MM.1S (cell line): ENCODE results near the gene IQCK.
"Not testable (repeated sequence)": the region's sequence is repeated elsewhere in the genome, so short reads cannot be mapped to it uniquely, and the experiment has no call there.

Experiments
- DNase-seq: peaks from one replicate; pipeline ENCODE4 v3.0.0-alpha.2; 2015
- H2AFZ ChIP-seq: fragments of 300-600 bp; sonication (generic); 2 replicates; pipeline ENCODE4 v1.6.0; 2016; ENCODE audit warnings: antibody characterized with exemption, low read length
- H3F3A ChIP-seq: fragments of 300-600 bp; sonication (generic); 2 replicates; pipeline ENCODE4 v1.6.1; 2016; ENCODE audit warnings: mild to moderate bottlenecking, antibody characterized with exemption, low read length, moderate library complexity, mixed read lengths; ENCODE audit not compliant: insufficient read depth
- H3K27ac ChIP-seq: fragments of 300-600 bp; sonication (generic); 2 replicates; pipeline ENCODE4 v1.5.1; 2016; ENCODE audit warnings: mild to moderate bottlenecking, low read length
- H3K27me3 ChIP-seq: fragments of 300-600 bp; sonication (generic); replicated peaks from 2 replicates; pipeline ENCODE4 v1.6.0; 2016; ENCODE audit warnings: low read length; ENCODE audit not compliant: insufficient read depth
- H3K36me3 ChIP-seq: fragments of 300-600 bp; sonication (generic); replicated peaks from 2 replicates; pipeline ENCODE4 v1.6.1; 2016; ENCODE audit warnings: mild to moderate bottlenecking, low read length, mixed read lengths; ENCODE audit not compliant: insufficient read depth
- H3K4me1 ChIP-seq: fragments of 300-600 bp; sonication (generic); 2 replicates; pipeline ENCODE4 v1.6.1; 2016; ENCODE audit warnings: low read length, mixed read lengths
- H3K4me2 ChIP-seq: fragments of 300-600 bp; sonication (generic); 2 replicates; pipeline ENCODE4 v1.6.0; 2016; ENCODE audit warnings: low read depth, low read length
- H3K4me3 ChIP-seq: fragments of 300-600 bp; sonication (generic); 2 replicates; pipeline ENCODE4 v1.5.1; 2016; ENCODE audit warnings: low read length, mixed read lengths
- H3K79me2 ChIP-seq: fragments of 300-600 bp; sonication (generic); 2 replicates; pipeline ENCODE4 v1.6.1; 2016; ENCODE audit warnings: mixed run types, low read length, mixed read lengths
- H3K9ac ChIP-seq: fragments of 300-600 bp; sonication (generic); 2 replicates; pipeline ENCODE4 v1.6.1; 2016; ENCODE audit warnings: low read length, mixed read lengths
- H3K9me2 ChIP-seq: fragments of 300-600 bp; sonication (generic); replicated peaks from 2 replicates; pipeline ENCODE4 v1.6.1; 2016; ENCODE audit warnings: mild to moderate bottlenecking, low read length, mixed read lengths; ENCODE audit not compliant: insufficient read depth
- H3K9me3 ChIP-seq: fragments of 300-600 bp; sonication (generic); replicated peaks from 2 replicates; pipeline ENCODE4 v1.6.1; 2016; ENCODE audit warnings: mild to moderate bottlenecking, low read length, mixed read lengths; ENCODE audit not compliant: insufficient read depth
- H4K20me1 ChIP-seq: fragments of 300-600 bp; sonication (generic); 2 replicates; pipeline ENCODE4 v1.6.1; 2016; ENCODE audit warnings: mild to moderate bottlenecking, low read length, moderate library complexity, mixed read lengths; ENCODE audit not compliant: insufficient read depth
- EZH2 ChIP-seq: fragments of 300-600 bp; sonication (generic); optimal IDR thresholded peaks from 2 replicates; pipeline ENCODE3; 2017; ENCODE audit warnings: low read depth, mild to moderate bottlenecking, antibody characterized with exemption, low read length, mixed read lengths
- EZH2phosphoT487 ChIP-seq: fragments of 300-600 bp; sonication (generic); IDR thresholded peaks from 2 replicates; pipeline ENCODE4 v1.6.1; 2018; ENCODE audit warnings: antibody characterized with exemption, low read length
- TF ChIP-seq, protein P1 (sequence below): fragments of 300-600 bp; sonication (generic); IDR thresholded peaks from 2 replicates; pipeline ENCODE4 v1.5.1; 2016; ENCODE audit warnings: antibody characterized with exemption, low read length, mixed read lengths

The IQCK gene

DNA sequence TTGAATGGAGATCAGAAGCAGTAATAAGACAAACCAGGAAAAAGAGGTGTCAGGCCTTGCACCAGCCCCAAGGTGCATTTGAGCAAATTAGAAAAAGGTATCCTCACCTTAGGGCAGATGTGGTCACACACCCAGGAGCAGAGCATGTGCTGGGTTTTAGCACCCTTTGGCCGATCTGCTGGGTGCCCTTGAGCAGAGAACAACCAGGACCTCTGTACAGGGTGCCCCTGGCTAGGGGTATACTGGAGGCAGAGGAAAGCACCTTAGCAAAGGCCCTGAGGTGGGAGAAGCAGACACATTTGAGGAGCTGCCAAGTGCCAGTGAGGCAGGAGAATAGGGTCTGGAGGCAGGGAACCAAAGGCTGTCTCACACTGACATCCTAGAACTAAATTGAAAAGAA is 67.0 kb downstream of the IQCK start:
- no peaks in the 10 kb centered on the region for H3K27me3 ChIP-seq
- H3K79me2 ChIP-seq = no peaks in the 10 kb centered on the region
- H3F3A ChIP-seq = no peaks in the 10 kb centered on the region
- no peak overlapping the region for H3K4me2 ChIP-seq
- no peak overlapping the region for H3K4me3 ChIP-seq
- no peak overlapping the region for H2AFZ ChIP-seq
- DNase-seq = no peak
- no peaks in the 10 kb centered on the region for H3K9me2 ChIP-seq
- no peak overlapping the region for H3K9ac ChIP-seq
- TF ChIP-seq EZH2 = no peak
- TF ChIP-seq, protein P1, sequence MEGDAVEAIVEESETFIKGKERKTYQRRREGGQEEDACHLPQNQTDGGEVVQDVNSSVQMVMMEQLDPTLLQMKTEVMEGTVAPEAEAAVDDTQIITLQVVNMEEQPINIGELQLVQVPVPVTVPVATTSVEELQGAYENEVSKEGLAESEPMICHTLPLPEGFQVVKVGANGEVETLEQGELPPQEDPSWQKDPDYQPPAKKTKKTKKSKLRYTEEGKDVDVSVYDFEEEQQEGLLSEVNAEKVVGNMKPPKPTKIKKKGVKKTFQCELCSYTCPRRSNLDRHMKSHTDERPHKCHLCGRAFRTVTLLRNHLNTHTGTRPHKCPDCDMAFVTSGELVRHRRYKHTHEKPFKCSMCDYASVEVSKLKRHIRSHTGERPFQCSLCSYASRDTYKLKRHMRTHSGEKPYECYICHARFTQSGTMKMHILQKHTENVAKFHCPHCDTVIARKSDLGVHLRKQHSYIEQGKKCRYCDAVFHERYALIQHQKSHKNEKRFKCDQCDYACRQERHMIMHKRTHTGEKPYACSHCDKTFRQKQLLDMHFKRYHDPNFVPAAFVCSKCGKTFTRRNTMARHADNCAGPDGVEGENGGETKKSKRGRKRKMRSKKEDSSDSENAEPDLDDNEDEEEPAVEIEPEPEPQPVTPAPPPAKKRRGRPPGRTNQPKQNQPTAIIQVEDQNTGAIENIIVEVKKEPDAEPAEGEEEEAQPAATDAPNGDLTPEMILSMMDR = no peak
- TF ChIP-seq EZH2phosphoT487 = no peak
- H4K20me1 ChIP-seq = no peaks in the 10 kb centered on the region
- H3K4me1 ChIP-seq = no peaks in the 10 kb centered on the region
- H3K36me3 ChIP-seq = no peaks in the 10 kb centered on the region
- no peak overlapping the region for H3K27ac ChIP-seq
- H3K9me3 ChIP-seq = no peaks in the 10 kb centered on the region

GRCh38 chr16:19785512-19786130 is 67.5 kb downstream of the IQCK start:
- H4K20me1 ChIP-seq = no peaks in the 10 kb centered on the region
- H3K4me1 ChIP-seq = no peaks in the 10 kb centered on the region
- no peak for DNase-seq
- no peak overlapping the region for H3K9ac ChIP-seq
- no peaks in the 10 kb centered on the region for H3F3A ChIP-seq
- H3K4me3 ChIP-seq = no peak overlapping the region
- H3K4me2 ChIP-seq = no peak overlapping the region
- H2AFZ ChIP-seq = no peak overlapping the region
- H3K27ac ChIP-seq = no peak overlapping the region
- no peaks in the 10 kb centered on the region for H3K9me3 ChIP-seq
- no peaks in the 10 kb centered on the region for H3K79me2 ChIP-seq
- H3K27me3 ChIP-seq = no peaks in the 10 kb centered on the region
- no peaks in the 10 kb centered on the region for H3K36me3 ChIP-seq
- no peaks in the 10 kb centered on the region for H3K9me2 ChIP-seq
- no peak for TF ChIP-seq EZH2phosphoT487
- TF ChIP-seq, protein P1 = no peak
- no peak for TF ChIP-seq EZH2

- H2AFZ ChIP-seq, H3K9me3 ChIP-seq, H3K9me2 ChIP-seq, DNase-seq, H3K9ac ChIP-seq, H3F3A ChIP-seq, H3K36me3 ChIP-seq, H4K20me1 ChIP-seq, H3K4me3 ChIP-seq, H3K4me1 ChIP-seq, H3K27ac ChIP-seq, H3K27me3 ChIP-seq, H3K79me2 ChIP-seq, H3K4me2 ChIP-seq: not testable (repeated sequence)
Observed at GRCh38 chr16:19801369-19801768, 83.3 kb downstream of the IQCK start.

- not testable (repeated sequence) for H3K9me2 ChIP-seq, H3K27ac ChIP-seq, H3K9me3 ChIP-seq, H3K79me2 ChIP-seq, H3K4me3 ChIP-seq, H3K4me2 ChIP-seq, H3K36me3 ChIP-seq, H3F3A ChIP-seq, DNase-seq, H4K20me1 ChIP-seq, H3K4me1 ChIP-seq, H3K27me3 ChIP-seq, H2AFZ ChIP-seq, H3K9ac ChIP-seq
Observed at GRCh38 chr16:19801824-19802223, 83.8 kb downstream of the IQCK start.
